Small intestine (tissue), 7 donors: ENCODE measurements around the gene VDR. TPM values are rescaled to one million over a fixed set of nuclear protein-coding genes. Genes with fewer than 3 reads are reported as not detected.

ENCODE experiments used
- DNase-seq, 2 donors: peaks; one replicate each; pipeline versions ENCODE4 v3.0.0 to v3.0.0-alpha.2; 2013
- FAIRE-seq: peaks from 2 replicates; lab custom pipeline; 2012; peaks lifted over from hg19 to GRCh38; lab: Jason Lieb, UNC
- H3K27ac ChIP-seq, 3 donors: one replicate each; pipeline ENCODE4 v1.5.1; 2013; ENCODE audit warnings: low read length in 2 of 3, mild to moderate bottlenecking in 2 of 3, control low read depth in 1 of 3, inconsistent platforms in 1 of 3, low read depth in 1 of 3, moderate library complexity in 1 of 3
- H3K27me3 ChIP-seq, 3 donors: one replicate each; pipeline ENCODE4 v1.6.1; 2013; ENCODE audit warnings: low read length in 3 of 3, inconsistent platforms in 1 of 3; ENCODE audit not compliant: control insufficient read depth in 3 of 3, insufficient read depth in 3 of 3
- H3K36me3 ChIP-seq, 3 donors: one replicate each; pipeline ENCODE4 v1.6.1; 2013; ENCODE audit warnings: low read length in 3 of 3, inconsistent platforms in 1 of 3, low read depth in 1 of 3, mild to moderate bottlenecking in 1 of 3, moderate library complexity in 1 of 3; ENCODE audit not compliant: control insufficient read depth in 3 of 3, insufficient read depth in 2 of 3
- H3K4me1 ChIP-seq, 3 donors: one replicate each; pipeline ENCODE4 v1.6.1; 2013; ENCODE audit warnings: low read length in 2 of 3, inconsistent platforms in 1 of 3, low read depth in 1 of 3, mild to moderate bottlenecking in 1 of 3, moderate library complexity in 1 of 3; ENCODE audit not compliant: control insufficient read depth in 3 of 3, insufficient read depth in 2 of 3
- H3K4me3 ChIP-seq, 3 donors: one replicate each; pipeline ENCODE4 v1.5.1; 2013; ENCODE audit warnings: low read length in 3 of 3, control low read depth in 1 of 3, inconsistent platforms in 1 of 3, low read depth in 1 of 3, mild to moderate bottlenecking in 1 of 3, moderate library complexity in 1 of 3
- H3K9me3 ChIP-seq, 2 donors: one replicate each; pipeline ENCODE4 v1.6.1; 2013; ENCODE audit warnings: low read depth in 1 of 2, low read length in 1 of 2; ENCODE audit not compliant: control insufficient read depth in 2 of 2, insufficient read depth in 1 of 2
- WGBS, 3 donors: extraction: QIAGEN DNeasy Blood & Tissue Kit; methylation state at CpG; one replicate each; pipeline ENCODE4 v1.1.7; 2013; 5-methylcytosine and 5-hydroxymethylcytosine counted together
- polyA plus RNA-seq, 4 donors: library from polyadenylated mRNA; stranded (reverse) in 3 of 4; unstranded in 1 of 4; fragments of 200-250 nt in 3 of 4; fragments of 120-200 nt in 1 of 4; gene quantifications; one replicate each; pipeline versions ENCODE4 v1.2.1 to v1.2.3, GENCODE V29; 2013
- donor health status: healthy with polysubstance abuse.
- donor health status: control.
- donor health status: control.
- donor health status: Bipolar disorder and iron deficiency.
- donor health status: healthy.

VDR gene
- polyA plus RNA-seq, 4 donors = 16.6 to 61.0 (median 41.9) TPM

- Histone ChIP-seq H3K27me3 (no peaks in the 10 kb centered on the region), H3K4me1 (peaks cover 0 to 19% (median 11%) of the 10 kb centered on the region in 3 donors), H3K9me3 (no peaks in the 10 kb centered on the region), H3K4me3 (no peak overlapping the region), H3K36me3 (no peaks in the 10 kb centered on the region), H3K27ac (peak overlapping the region; percentile 21 to 72 (median 27))
- FAIRE-seq (no peak), DNase-seq (peak; percentile 70 to 85)
- WGBS, 3 donors = 18 to 43% (median 29%) methylated on average over 7 of the region's 7 CpGs
Measured at GRCh38 chr12:47828976-47829482, 75.8 kb downstream of the VDR start.

DNA sequence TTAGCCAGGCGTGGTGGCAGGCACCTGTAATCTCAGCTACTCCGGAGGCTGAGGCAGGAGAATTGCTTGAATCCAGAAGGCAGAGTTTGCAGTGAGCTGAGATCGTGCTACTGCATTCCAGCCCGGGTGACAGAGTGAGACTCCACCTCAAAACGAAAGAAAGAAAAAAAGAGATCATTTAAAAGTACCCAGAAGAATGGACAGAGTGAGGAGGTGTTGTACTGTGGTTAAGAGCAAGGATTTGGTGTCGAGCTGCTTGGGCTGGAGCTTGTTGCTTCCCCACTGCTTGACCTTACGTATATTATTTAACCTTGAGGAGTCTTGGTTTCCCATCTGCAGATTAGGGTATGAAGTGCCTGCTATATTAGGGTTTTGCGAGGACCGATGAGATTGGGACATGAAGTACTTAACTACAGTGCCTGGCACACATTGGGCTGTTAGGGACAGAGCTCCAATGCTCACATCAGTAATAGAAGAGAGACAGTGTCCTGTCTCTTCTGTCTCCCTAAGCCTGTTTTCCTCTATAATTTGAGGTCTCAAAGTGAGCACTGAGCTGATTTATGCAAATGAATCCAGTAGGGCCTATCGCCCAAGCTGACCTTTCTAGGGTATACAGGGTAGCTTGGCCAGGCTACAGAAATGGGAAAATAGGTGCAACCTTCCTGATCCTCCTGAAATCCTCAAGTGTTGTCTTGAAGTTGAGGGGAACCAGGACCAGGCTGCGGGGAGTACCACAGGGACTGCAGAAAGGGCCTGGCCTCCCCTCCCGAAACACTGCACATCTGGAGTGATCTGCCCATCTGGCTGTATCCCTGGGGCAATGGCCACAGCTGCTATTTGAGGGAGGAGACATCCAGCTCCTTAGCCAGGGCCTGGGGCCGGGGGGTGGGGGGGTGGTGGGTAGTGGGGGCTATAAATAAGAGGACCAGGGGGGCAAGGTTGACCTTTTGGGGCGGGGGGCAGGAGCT lies 76.5 kb downstream of the VDR start:
- Histone ChIP-seq H3K9me3 (no peaks in the 10 kb centered on the region), H3K4me3 (no peak overlapping the region), H3K27me3 (no peaks in the 10 kb centered on the region), H3K4me1 (peaks cover 0 to 19% (median 11%) of the 10 kb centered on the region in 3 donors), H3K27ac (peak overlapping the region in 2 of 3 donors; percentile 28 to 59), H3K36me3 (no peaks in the 10 kb centered on the region)
- WGBS, 3 donors = 67 to 76% (median 73%) methylated on average over 14 of the region's 14 CpGs
- FAIRE-seq = no peak
- DNase-seq = no peak

GRCh38 chr12:47825173-47825639 lies 79.6 kb downstream of the VDR start:
- WGBS, 3 donors = 58 to 64% (median 60%) methylated on average over 6 of the region's 6 CpGs
- DNase-seq (no peak), FAIRE-seq (no peak)
- H3K4me1 ChIP-seq = peaks cover 0 to 44% (median 23%) of the 10 kb centered on the region in 3 donors
- no peaks in the 10 kb centered on the region for H3K9me3 ChIP-seq
- peak overlapping the region in 1 of 3 donors; percentile 41 for H3K27ac ChIP-seq
- H3K4me3 ChIP-seq = no peak overlapping the region
- no peaks in the 10 kb centered on the region for H3K36me3 ChIP-seq
- no peaks in the 10 kb centered on the region for H3K27me3 ChIP-seq

GRCh38 chr12:47824635-47825034 lies 80.2 kb downstream of the VDR start:
- FAIRE-seq = no peak
- Histone ChIP-seq H3K27me3 (no peaks in the 10 kb centered on the region), H3K9me3 (no peaks in the 10 kb centered on the region), H3K4me1 (peaks cover 0 to 44% (median 23%) of the 10 kb centered on the region in 3 donors), H3K4me3 (no peak overlapping the region), H3K36me3 (no peaks in the 10 kb centered on the region), H3K27ac (peak overlapping the region in 1 of 3 donors; percentile 41)
- DNase-seq = no peak
- 77 to 92% (median 90%) methylated on average over 3 of the region's 3 CpGs for WGBS, 3 donors

GRCh38 chr12:47824198-47824597 lies 80.6 kb downstream of the VDR start:
- Histone ChIP-seq H3K4me3 (no peak overlapping the region), H3K9me3 (no peaks in the 10 kb centered on the region), H3K36me3 (no peaks in the 10 kb centered on the region), H3K27me3 (no peaks in the 10 kb centered on the region), H3K4me1 (peaks cover 0 to 39% (median 21%) of the 10 kb centered on the region in 3 donors), H3K27ac (peak overlapping the region in 1 of 3 donors; percentile 32)
- WGBS, 3 donors = 66 to 85% (median 83%) methylated on average over 2 of the region's 2 CpGs
- FAIRE-seq (no peak), DNase-seq (no peak)

DNA sequence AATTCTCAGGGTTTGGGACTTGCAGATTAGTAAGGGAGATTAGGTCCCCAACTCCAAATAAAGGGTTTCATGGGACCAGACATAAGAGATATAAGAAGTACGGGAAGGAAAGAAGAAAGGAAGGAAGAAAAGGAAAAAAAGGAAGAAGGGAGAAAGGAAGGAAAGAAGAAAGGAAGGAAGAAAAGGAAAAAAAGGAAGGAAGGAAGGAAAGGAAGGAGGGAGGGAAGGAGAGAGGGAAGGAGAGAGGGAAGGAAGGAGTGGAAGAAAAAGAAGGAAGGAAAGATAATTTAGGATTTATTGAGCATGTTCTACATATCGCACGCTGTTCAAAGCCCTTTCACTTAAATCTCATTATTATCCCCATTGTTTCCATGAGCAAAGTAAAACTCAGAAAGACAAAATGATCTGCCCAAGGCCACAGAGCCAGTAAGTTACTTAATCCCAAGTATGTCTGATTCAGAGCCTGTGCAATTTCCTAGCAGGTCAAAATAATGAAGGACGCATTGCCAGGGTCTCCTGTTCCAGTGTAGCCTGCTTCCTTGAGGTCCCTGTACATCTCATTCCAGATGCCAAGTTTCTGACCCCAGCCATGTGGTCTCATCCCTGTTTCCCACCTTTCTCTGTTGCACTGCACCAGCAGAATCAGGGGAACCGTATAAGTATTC lies 81.2 kb downstream of the VDR start:
- DNase-seq = no peak
- peak overlapping the region in 1 of 3 donors; percentile 32 for H3K27ac ChIP-seq

GRCh38 chr12:47822863-47823262 lies 81.9 kb downstream of the VDR start:
- H3K36me3 ChIP-seq = peaks cover 0 to 10% (median 0%) of the 10 kb centered on the region in 3 donors
- H3K4me1 ChIP-seq = peaks cover 0 to 44% (median 21%) of the 10 kb centered on the region in 3 donors
- H3K9me3 ChIP-seq = no peaks in the 10 kb centered on the region
- DNase-seq (no peak), FAIRE-seq (no peak)
- peak overlapping the region in 1 of 3 donors; percentile 93 for H3K27ac ChIP-seq
- WGBS, 3 donors = 82 to 92% (median 89%) methylated on average over 3 of the region's 3 CpGs
- H3K4me3 ChIP-seq = no peak overlapping the region
- no peaks in the 10 kb centered on the region for H3K27me3 ChIP-seq

More for the DNA sequence above, 81.2 kb downstream of the VDR start:
- Histone ChIP-seq H3K4me1 (peaks cover 0 to 39% (median 19%) of the 10 kb centered on the region in 3 donors), H3K27me3 (no peaks in the 10 kb centered on the region), H3K4me3 (no peak overlapping the region), H3K36me3 (peaks cover 0 to 4% (median 0%) of the 10 kb centered on the region in 3 donors), H3K9me3 (no peaks in the 10 kb centered on the region)
- WGBS, 3 donors = 91 to 97% (median 94%) methylated on average over 5 of the region's 5 CpGs
- no peak for FAIRE-seq

GRCh38 chr12:47822401-47822800 lies 82.4 kb downstream of the VDR start:
- 52 to 71% (median 70%) methylated on average over 2 of the region's 2 CpGs for WGBS, 3 donors
- Histone ChIP-seq H3K4me1 (peaks cover 0 to 48% (median 25%) of the 10 kb centered on the region in 3 donors), H3K36me3 (peaks cover 0 to 10% (median 0%) of the 10 kb centered on the region in 3 donors), H3K4me3 (no peak overlapping the region), H3K27me3 (no peaks in the 10 kb centered on the region), H3K9me3 (no peaks in the 10 kb centered on the region), H3K27ac (peak overlapping the region in 1 of 3 donors; percentile 93)
- DNase-seq = no peak
- no peak for FAIRE-seq
